HG03575 (cell line): ENCODE results near the gene TSR3.

Experiments
- ATAC-seq: cut with Tn5 transposase; IDR thresholded peaks from one replicate; pipeline ENCODE4 v1.9.1; 2021; ENCODE audit not compliant: unreplicated experiment, insufficient number of reproducible peaks, low FRiP score; ENCODE audit errors: extremely low read depth

TSR3 gene

DNA sequence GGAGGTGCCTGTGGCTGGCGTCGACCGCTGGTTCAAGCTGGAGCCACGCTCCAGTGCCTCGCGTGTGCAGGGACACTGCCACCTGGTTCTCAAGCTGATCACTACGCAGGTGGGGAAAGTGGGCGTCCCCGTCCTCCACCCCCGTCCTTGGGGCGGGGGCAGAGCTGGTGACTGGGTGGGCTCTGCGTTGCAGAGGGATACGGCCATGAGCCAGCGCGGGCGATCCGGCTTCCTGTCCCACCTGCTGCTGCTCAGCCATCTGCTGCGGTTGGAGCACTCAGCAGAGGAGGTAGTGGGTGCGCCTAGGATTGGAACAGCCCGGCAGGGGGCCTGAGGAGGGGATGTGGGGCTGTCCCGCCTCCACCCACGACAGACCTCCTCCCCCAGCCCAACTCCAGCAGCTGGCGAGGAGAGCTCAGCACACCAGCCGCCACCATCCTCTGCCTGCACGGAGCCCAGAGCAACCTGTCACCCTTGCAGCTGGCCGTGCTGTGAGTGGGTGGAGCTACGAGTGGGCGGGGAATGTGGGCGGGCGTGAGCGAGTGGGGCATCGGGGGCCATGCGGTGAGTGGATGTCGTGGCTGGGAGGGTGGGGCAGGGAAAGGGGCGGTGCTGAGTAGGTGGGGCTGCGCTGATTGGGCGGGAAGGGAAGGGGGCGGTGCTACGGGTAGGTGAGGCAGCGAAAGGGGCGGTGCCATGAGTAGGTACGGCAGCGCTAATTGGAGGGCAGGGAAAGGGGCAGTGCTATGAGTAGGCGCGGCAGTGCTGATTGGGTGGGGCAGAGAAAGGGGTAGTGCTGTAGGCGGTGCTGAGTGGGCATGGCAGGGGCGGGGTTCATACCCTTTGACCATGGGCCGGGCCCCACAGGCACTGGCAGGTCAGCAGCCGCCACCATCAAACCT is 8.9 kb downstream of the TSR3 start:
- peak; percentile 64 for ATAC-seq

DNA sequence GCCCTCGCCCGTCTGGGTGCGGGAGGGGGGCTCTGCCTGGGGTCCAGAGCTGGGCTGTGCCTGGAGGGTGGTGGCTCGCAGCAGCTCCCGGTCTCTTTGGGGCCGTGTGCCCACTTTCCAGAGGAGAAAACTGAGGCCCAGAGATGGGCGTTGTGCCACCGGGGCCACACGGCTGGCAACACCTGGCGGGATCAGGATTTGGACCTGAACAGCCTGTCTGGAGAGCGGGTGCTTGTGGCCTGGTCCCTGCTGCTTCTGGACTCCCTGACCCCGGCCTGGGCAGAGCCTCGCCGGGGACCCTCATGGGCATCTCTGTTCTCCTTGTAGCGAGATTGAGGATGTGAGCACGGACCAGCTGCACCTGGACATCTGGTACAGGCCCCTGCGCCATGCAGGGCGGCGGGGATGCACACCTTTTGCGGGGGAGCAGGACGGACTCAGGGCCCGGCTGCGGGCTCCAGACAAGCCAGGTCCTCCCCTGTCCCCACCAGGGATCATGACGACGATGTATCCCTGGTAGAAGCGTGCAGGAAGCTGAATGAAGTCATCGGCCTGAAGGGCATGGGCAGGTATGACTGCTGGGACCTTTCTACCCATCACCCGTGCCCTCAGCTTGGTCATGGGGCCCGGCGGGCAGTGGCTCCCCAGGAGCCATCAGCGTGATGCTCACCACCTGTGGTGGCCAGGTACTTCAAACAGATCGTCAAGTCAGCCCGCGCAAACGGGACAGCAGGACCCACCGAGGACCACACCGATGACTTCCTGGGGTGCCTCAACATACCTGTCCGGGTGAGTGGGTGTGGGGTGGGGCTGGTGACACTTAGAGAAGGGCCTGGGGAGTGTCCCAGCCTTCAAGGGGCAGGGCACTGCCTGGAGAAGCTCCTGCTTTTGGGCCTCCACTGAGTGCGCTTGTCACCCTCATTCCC is 9.9 kb downstream of the TSR3 start:
- ATAC-seq: no peak

DNA sequence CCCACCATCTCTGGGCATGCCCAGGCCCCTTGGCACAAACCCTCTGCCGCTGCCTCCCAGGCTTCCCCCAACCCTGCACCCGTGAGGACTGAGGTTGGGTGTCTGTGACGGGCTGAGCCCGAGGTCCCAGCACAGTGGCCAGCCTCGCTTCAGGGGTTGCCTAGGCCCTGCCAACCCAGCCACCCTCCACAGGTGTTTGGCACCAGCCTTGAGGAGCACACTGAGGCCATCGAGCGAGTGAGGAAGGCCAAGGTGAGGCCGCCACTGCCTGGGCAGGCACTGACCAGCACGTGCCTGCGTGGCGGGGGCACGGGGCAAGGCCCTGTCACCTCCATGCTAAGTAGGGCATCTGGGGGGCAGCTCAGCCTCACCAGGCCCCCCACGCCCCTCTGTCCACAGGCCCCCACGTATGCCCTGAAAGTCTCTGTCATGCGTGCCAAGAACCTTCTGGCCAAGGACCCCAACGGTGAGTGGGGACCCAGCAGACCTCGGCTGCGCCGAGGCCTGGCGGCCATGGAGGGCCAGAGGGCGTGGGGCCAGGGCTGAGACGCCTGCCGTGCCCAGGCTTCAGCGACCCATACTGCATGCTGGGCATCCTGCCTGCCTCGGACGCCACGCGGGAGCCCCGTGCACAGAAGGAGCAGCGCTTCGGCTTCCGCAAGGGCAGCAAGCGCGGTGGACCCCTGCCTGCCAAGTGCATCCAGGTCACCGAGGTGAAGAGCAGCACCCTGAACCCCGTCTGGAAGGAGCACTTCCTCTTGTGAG is 10.8 kb downstream of the TSR3 start:
- no peak for ATAC-seq

DNA sequence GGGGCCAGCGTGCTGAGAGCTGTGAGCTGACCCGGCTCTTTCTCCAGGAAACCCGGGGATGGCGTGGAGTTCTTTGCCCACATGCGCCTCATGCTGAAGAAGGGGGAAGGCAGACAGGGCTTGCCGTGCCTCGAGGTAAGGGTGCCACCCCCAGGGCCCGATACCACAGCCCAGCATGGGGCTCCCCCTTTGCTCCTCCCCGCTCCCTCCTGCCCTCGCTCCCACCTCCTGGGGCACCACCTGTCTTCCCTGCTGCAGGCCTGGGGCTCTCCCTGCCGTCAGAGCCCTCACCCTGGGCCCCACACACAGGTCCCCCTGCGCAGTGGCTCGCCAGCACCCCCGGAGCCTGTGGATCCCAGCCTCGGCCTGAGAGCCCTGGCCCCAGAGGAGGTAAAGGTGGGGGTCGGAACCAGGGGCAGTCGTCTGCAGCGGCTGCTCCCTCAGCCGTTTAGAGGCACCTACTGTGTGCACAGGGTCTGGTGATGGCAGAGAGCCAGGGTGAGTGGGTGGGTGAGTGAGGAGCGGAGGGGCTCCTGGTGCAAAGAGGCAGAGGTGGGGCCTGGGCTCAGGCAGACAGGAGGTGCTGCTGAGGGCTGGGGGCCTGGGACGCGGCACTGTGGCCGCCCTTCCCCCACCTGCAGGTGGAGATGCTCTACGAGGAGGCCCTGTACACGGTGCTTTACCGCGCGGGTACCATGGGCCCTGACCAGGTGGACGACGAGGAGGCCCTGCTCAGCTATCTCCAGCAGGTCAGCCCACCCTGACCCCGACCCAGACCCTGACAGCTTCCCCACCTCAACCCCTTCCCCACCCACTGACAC is 12.6 kb downstream of the TSR3 start:
- no peak for ATAC-seq

DNA sequence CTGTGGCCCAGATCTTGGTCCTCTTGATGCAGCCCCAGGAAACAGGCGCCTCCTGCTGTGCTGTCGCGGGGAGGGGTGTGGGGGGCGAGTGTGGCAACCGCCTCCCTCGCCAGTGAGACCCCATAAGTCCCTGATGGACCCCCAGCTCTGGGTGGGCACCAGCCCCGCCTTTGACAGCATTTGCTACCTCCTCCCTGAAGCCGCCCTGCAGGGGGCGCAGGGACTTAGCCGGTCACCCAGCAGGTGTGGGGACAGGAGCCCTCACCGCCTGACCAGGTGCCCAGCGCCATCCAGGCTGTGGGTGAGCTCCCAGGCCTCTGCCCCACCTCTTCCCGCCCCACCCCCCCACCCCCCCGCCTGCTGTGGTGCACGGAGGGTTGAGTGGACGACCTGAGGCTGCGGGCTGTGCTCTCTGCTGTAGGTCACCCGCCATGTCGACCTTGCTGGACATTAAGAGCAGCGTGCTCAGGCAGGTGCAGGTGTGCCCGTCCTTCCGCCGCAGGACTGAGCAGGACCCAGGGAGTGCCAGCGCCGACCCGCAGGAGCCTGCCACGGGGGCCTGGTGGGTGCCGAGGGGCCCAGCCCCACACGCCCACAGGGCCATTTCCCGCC is 13.5 kb downstream of the TSR3 start:
- no peak for ATAC-seq

DNA sequence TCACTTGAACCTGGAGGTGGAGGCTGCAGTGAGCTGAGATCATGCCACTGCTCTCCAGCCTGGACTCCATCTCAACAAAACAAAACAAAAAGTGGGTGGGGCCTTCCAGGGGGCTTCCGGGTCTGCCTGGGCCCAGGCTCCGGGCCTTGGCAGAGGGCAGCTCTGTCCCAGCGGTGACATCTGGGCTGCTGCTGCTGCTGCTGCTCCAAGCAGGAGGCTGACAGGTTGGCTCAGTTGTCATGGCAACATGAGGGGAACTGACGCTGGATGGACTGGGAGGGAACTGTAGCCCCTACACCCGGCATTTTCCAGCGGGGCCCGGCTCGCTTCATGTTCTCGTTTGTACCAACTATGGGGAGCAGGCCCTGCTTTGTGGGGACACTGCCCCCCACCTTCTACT is 14.2 kb downstream of the TSR3 start:
- ATAC-seq: no peak

DNA sequence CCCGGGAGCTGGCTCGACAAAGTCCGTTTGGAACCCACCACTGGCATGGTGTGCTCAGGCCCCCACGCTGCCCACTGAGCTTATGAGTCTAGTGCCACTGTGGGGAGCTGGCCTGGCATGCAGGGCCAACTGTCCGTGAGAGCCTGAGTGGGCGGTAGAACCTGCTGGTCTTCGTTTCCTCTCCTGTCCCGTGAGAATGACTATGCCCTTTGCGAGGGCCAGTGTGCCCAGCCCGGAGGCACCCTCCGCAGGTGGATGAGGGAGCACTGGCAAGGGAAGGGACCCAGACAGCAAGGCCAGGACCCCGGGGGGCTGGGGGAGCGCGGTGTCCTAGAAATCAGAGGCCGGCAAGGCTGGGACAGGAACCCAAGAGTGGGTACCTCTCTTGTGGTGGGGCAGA is 15.1 kb downstream of the TSR3 start:
- ATAC-seq: no peak

DNA sequence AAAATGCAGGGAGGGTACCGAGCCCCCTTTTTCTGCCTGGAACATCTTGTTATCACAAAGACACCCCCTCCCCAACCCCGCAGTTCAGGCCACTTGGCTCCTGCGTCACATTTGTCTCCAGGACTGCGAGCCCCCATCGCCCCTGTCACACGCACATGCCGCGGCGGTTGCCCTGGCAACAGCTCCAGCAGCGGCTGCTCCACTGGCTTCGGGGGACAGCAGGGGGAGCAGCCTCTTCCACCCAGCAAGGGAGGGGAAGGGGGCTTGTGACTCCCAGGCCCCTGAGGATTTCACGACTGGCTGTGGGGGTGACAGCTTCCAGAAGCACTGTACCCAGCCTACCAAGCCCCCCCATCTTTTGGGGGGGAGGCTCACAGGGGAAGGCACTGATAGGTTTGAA is 15.7 kb downstream of the TSR3 start:
- no peak for ATAC-seq

DNA sequence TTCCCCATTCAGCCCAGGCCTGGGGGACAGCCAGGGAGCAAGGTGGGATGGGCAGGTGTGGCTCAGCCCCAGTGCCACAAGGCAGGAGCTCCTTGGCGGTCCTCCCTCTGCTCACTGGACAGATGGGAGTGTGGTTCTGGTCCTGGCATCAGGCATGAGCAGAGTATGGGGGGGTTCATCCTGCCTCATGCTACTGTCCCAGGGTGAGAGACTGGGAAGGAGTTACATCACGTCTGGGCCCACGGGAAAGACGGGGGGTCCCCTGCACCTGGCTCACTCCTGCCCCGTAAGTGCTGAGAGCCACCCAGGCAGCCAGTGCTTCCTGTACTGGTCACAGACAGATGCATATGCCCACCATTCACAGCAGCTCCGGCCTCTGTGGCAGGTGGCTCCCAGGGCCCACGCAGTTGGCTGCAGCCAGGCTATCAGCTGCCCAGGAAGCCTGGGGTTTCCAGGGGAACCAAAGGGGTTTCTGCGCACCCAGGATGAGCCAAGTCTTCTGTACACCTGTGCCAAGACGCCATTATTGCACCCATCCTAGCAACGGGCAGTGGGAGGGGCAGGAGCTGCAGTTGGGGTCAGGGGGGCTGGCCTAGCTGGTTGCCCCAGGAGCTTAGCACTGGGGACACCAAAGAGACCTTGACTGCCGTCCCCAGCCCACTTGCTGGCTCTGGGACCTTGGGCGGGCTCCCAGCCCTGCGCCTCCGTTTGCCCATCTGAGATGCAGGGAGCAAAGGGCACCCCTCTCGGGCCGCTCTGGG is 16.3 kb downstream of the TSR3 start:
- ATAC-seq: no peak

DNA sequence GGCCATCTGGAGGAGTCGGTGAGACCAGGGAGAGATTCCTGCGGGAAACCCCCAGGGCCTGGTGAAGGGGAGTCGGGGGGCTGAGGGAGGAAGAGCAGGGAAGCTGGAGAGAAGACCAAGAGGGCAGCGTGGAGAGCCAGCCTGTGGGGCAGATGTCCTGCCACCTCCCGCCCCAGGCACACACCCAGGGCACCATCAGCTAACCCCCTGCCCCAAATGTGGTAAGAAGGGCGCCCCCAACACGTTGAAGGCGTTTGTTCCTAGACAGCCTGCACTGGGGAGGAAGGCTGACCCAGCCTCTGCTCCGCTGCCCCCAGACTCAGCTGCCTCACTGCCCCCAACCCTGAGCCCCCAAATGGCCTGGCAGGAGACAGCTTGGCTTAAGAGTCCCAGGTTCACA is 16.9 kb downstream of the TSR3 start:
- ATAC-seq: no peak

DNA sequence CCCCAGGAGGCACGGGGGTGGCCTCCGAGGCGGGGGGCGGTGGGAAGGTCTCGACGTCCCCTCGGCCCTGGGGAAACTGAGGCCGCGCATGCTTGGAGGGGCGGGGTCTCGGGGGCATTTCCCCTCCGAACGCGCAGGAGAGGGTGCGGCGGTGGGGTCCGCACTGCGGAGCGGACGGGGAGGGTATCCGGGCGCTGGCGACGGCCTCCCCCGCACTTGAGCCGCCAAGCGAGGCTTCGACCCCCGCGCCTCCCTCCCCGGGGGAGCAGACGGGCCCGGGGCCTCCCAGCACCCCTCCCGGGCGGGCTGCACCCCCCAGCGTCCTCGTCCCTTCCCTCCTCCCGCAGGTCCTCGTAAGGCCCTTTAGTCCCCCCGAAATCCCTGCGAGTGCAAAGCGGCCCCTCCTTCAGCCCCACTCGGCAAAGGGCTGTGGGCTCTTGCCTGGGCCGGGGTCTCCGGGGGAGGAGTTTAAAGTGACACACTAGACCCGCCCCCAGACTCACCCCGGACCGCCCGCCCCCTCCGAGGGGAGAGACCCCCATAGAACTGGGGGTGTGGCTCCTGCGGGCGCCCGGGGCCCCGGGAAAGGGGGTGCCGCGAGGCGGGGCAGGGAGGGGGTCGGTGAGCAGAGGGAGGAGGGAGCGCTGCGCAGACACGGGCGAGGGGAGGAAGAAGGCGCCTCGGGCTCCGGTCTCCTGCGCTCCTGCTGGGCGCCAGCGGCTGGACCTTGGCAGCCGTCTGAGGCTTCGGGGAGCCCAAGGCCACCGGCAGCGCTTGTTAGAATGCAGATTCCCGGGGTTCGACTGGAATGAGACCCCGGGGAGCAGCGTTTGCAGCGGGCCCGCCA is 17.6 kb downstream of the TSR3 start:
- no peak for ATAC-seq

DNA sequence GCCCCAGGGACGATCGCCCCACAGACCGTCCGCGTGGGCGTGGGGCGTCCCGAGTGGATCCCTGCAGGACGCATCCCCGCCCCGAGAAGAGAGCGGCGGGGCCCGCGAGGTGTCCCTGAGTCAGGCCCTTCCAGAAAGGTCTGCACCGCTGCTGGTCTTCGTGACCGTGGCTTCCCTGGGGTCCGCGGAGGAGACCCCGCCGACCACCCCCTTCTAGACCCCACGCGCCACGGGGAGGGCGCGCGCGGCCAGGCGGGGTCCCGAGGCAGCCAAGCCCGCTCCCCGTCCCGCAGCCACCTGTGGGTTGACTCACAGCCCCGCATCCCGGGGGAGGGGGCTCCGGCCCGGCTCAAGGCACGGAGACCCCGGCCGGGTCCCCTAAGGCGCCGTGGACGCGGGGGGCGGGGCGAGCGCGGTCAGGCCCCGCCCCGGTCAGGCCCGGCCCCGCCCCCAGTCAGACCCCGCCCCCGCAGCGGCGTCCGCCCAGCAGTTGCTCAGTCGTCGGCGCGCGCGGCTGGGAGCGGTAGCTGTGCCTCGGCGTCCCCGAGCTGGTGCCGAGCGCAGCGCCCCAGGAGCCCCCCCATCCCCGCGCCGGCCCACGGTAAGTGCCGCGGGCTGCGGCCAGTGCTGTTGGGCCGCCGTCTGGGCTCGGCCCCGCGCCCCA is 18.4 kb downstream of the TSR3 start, which contains the start of gene BAIAP3:
BAIAP3 (plus strand) TSS at position 497 of the 664 bp plus-strand sequence. CDS start 4,905 bp downstream, outside the sequence.
- ATAC-seq: no peak

DNA sequence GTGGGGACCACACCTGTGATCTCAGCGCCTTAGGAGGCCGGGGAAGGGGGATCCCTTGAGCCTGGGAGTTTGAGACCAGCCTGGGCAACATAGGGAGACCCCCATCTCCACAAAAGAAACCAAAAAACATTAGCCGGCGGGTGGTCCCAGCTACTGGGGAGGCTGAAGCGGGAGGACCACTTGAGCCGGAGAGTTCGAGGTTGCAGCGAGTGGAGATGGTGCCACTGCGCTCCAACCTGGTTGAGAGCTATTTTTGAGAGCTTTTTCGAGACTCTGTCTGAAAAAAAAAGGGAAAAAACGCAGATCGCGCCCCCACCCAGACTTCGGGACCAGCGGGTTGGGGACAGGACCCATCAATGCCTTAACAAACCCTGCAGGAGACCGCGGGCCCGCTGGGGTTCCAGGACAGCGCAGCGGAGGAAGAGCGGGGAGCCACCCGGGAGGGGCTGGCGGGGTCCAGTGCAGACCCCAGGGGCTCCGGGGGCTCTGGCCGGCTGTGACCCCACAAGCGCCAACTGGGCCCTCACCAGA is 19.0 kb downstream of the TSR3 start:
- ATAC-seq: no peak

DNA sequence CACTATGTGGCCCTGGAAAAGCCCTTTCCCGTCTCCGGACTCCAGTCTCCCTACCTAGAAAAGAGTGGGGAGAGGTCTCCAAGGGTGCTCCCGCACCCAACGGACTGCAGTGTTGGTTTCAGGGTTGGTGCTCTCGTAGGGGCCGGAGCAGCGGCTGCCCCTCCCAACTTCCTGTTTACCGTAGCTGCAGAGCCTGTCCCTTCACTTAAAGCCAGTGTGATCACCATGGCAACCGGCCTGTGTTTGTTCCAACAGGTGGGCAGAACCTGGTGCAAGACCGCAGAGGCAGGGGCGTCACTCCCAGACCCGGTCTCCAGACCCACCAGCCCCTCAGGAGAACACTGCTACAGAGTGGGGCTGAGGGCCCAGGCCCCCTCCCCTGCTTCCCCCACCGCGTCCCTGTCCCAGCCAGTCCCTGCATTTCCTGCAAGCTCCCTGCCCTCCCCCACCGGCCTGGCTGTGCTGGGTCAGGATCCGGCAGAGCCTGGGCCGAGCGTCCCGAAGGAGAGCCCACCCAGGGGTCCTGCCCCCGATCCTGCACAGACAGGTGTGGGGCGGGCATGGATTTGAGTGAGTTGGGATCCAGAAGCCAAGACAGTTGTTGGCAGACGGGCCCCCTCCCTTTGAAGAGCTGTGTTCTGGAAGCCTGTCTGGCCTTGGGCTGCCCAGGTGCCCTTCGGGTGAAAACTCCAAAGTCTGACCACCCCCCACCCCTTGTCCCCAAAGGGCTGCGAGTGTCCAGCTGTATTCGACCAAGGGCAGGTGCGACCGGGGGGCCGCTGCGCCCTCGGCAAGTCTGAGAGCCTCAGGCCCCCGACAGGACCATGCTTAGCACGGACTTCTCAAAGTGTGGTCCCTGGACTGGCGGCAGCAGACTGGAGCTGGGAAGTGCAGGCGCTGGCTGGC is 19.7 kb downstream of the TSR3 start:
- no peak for ATAC-seq
